Activated T-helper 1 cell treated with anti-CD3 and anti-CD28 coated beads, Interleukin-12 subunit alpha, Interleukin-12 subunit beta, Interleukin-2, Interleukin-4 antibody, amounts not matched to agents 30 ng/mL and 10 ng/mL and 1 ng/mL, durations not matched to agents 14 hours and 24 hours and 36 hours (primary cell): ENCODE measurements around the gene ZNF544. TPM values are rescaled to one million over a fixed set of nuclear protein-coding genes. Genes with fewer than 3 reads are reported as not detected.
A peak's percentile ranks its signal among the peaks of the same experiment; 100 is the strongest.
"Not testable (repeated sequence)": the region's sequence is repeated elsewhere in the genome, so short reads cannot be mapped to it uniquely, and the experiment has no call there.

Source experiments
- DNase-seq: peaks from one replicate; pipeline ENCODE4 v3.0.0; 2021; ENCODE audit warnings: low spot score
- H3K27ac Mint-ChIP-seq: one replicate; pipeline ENCODE4 v1.8.0; 2021; ENCODE audit warnings: mild to moderate bottlenecking, mixed read lengths
- H3K27me3 Mint-ChIP-seq: one replicate; pipeline ENCODE4 v1.8.0; 2022; ENCODE audit warnings: mild to moderate bottlenecking, moderate library complexity, mixed read lengths; ENCODE audit not compliant: insufficient read depth
- H3K36me3 Mint-ChIP-seq: one replicate; pipeline ENCODE4 v1.8.0; 2021; ENCODE audit warnings: low read depth, mixed read lengths
- H3K4me1 Mint-ChIP-seq: one replicate; pipeline ENCODE4 v1.8.0; 2021; ENCODE audit warnings: low read depth, mixed read lengths
- H3K4me3 Mint-ChIP-seq: one replicate; pipeline ENCODE4 v1.8.0; 2021; ENCODE audit warnings: mild to moderate bottlenecking, moderate library complexity, mixed read lengths
- H3K9me3 Mint-ChIP-seq: one replicate; pipeline ENCODE4 v1.8.0; 2021; ENCODE audit warnings: mixed read lengths
- intact Hi-C: fragments of 100-400 bp; cut with micrococcal nuclease; formaldehyde crosslinking; loops from one replicate; pipeline ENCODE4 v1.15.1; 2024
- total RNA-seq: library from RNA; stranded (reverse); gene quantifications from 2 replicates; pipeline ENCODE4 v1.2.3, GENCODE V29; 2022

The ZNF544 gene
- total RNA-seq, 1 donor from 2014 or later = 51.8 TPM

DNA sequence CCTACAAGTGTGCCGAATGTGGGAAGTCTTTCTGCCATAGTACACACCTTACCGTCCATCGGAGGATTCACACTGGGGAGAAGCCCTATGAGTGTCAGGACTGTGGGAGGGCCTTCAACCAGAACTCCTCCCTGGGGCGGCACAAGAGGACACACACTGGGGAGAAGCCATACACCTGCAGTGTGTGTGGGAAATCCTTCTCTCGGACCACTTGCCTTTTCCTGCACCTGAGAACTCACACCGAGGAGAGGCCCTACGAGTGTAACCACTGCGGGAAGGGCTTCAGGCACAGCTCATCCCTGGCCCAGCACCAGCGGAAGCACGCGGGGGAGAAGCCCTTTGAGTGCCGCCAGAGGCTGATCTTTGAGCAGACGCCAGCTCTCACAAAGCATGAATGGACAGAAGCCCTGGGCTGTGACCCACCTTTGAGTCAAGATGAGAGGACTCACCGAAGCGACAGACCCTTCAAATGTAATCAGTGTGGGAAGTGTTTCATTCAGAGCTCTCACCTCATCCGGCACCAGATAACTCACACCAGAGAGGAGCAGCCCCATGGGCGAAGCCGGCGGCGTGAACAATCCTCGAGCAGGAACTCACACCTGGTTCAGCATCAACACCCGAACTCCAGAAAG lies 66.1 kb downstream of the ZNF544 start:
- no peaks in the 10 kb centered on the region for H3K27me3 Mint-ChIP-seq
- H3K36me3 Mint-ChIP-seq = peaks cover 75% of the 10 kb centered on the region
- intact Hi-C loops = no loop called here
- no peak overlapping the region for H3K4me3 Mint-ChIP-seq
- no peaks in the 10 kb centered on the region for H3K4me1 Mint-ChIP-seq
- peaks cover 50% of the 10 kb centered on the region for H3K9me3 Mint-ChIP-seq
- no peak for DNase-seq
- H3K27ac Mint-ChIP-seq = no peak overlapping the region

DNA sequence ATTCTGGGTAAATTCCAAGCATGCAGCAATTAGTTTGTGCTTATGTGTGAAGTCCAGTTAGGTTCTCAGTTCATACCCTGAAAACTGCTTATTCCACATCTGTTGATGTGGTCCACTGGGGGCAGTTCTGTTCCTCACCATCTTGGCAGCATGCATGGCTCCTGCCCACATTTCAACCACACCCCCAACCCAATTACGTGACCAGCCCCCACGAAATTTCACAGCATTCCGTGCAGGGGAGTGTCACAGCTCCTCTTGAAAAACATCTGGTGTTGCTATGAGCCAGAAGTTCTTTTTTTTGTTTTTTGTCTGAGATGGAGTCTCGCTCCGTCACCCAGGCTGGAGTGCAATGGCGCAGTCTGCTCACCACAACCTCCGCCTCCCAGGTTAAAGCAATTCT lies 67.4 kb downstream of the ZNF544 start:
- no peaks in the 10 kb centered on the region for H3K4me1 Mint-ChIP-seq
- H3K27me3 Mint-ChIP-seq = no peaks in the 10 kb centered on the region
- intact Hi-C loops = no loop called here
- H3K27ac Mint-ChIP-seq = no peak overlapping the region
- peaks cover 78% of the 10 kb centered on the region for H3K36me3 Mint-ChIP-seq
- DNase-seq = no peak
- H3K9me3 Mint-ChIP-seq = peaks cover 58% of the 10 kb centered on the region
- H3K4me3 Mint-ChIP-seq = no peak overlapping the region

DNA sequence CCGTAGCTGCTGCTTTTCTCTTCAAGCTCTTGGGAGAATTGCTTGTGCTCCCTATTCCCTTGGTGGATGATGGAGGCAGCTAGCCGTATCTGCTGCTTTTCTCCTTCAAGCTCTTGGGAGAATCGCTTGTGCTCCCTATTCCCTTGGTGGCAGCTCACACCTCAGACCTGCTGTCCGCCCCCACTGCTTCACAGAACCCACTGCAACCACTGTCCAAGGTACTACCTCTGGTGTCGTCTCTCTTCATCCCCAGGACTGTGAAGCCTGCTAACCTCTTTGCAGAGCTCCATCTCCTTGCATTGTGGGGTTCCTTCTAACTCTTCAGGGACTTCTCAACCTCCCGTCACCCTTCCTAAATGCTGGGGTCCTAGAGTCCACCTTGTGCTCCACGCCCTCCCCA lies 71.9 kb downstream of the ZNF544 start:
- Mint-ChIP-seq H3K9me3 (peaks cover 25% of the 10 kb centered on the region), H3K4me3 (no peak overlapping the region), H3K27ac (no peak overlapping the region), H3K27me3 (no peaks in the 10 kb centered on the region), H3K36me3 (peaks cover 51% of the 10 kb centered on the region), H3K4me1 (peaks cover 12% of the 10 kb centered on the region)
- intact Hi-C loops = loop anchor here (10.0 kb wide), 2 partner anchors 296 to 1016 kb away; partner anchors contain the start of genes ZNF460 and ZNF606
- no peak for DNase-seq

DNA sequence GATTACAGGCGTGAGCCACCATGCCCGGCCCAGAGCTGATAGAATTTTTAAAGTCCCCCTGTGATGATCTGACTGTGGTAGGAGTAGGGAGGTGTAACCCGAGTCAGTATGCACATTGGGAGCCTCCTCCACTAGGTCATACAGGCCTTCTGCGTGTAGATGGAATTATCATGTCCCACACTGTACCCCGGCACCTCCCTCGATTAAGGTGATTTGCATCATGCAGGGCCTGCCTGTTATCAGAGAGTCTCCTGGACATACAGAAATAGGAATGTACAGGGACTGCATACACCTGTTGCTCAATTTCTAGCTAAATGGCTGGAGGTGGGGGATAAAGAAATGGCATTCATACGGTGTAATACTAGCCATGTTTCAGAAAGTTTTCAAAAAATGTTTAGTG lies 75.5 kb downstream of the ZNF544 start:
- peak overlapping the region; percentile 97 for H3K4me3 Mint-ChIP-seq
- H3K36me3 Mint-ChIP-seq = peaks cover 60% of the 10 kb centered on the region
- peaks cover 18% of the 10 kb centered on the region for H3K9me3 Mint-ChIP-seq
- peaks cover 40% of the 10 kb centered on the region for H3K4me1 Mint-ChIP-seq
- H3K27ac Mint-ChIP-seq = peak overlapping the region; percentile 96
- DNase-seq = no peak
- intact Hi-C loops = loop anchor here (2.0 to 10.0 kb wide), 3 partner anchors 163 to 1019 kb away; partner anchors contain the start of genes ZNF324, ZNF460 and ZNF606
- H3K27me3 Mint-ChIP-seq = no peaks in the 10 kb centered on the region

DNA sequence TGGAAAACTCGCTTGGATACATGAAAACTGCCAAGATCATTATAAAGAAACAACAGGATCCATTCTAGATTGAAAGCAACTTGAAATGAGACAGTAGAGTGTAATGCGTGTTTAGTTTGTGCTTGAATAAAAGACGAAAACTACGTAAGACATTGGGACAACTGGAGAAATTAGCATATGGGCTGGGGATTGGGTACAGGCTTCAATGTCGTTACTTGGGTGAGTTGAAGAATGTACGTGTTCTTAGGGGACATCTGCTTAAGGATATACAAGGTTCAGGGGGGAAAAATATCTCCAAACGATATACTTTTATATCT lies 76.0 kb downstream of the ZNF544 start:
- H3K9me3 Mint-ChIP-seq = peaks cover 17% of the 10 kb centered on the region
- DNase-seq = no peak
- H3K27me3 Mint-ChIP-seq = no peaks in the 10 kb centered on the region
- H3K27ac Mint-ChIP-seq = peak overlapping the region; percentile 96
- H3K4me3 Mint-ChIP-seq = peak overlapping the region; percentile 97
- peaks cover 43% of the 10 kb centered on the region for H3K4me1 Mint-ChIP-seq
- peaks cover 62% of the 10 kb centered on the region for H3K36me3 Mint-ChIP-seq
- intact Hi-C loops = loop anchor here (1.0 to 10.0 kb wide), 19 partner anchors 22 to 1020 kb away; partner anchors contain the start of genes RPS5, ZBTB45, ZNF132 and ZNF274

DNA sequence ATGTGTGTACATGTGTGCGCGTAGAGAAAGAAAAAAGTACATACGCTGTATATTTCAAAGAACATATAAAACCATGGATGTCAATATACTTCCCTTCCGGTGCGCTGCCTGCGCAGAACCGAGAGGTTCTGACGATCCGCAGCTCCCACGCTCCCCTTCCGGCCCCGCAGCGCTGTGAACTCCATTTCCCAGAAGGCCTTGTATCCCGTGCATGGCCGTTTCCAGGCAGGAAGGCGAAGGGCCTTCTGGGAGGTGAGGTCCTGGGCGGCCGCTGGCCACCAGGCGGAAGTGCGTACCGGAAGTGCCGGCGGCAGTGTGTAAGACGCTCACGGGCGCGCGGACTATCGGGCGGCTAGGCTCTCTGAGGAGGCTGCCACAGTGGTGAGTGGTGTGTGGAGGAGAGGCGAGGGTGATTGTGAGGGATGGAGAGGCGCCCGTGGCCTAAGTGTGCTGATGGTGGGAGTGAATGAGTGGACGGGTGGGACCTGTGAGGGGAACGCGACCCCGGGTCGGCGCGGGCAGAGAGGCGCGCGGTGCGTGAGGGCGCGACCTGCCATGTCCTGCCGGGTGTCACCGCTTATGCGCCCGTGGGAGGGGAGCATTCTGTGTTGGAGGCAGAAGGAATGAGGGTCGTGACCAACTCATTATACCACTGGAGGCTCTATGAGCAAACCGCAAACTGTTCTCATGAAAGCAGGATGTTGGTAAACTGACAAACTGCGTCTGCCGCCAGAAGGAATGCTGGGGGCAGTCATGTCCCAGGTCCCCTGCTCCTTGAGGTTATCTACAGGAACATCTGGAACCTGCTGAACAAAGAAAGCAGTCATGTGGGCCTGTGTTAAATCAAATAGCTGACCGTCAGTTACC lies 76.6 kb downstream of the ZNF544 start, which contains the start of gene ERVK3-1:
ERVK3-1 (plus strand) TSS at position 313 of the 867 bp plus-strand sequence. CDS start 6,792 bp downstream, outside the sequence.
- peaks cover 11% of the 10 kb centered on the region for H3K9me3 Mint-ChIP-seq
- peak within 1 kb of the TSS; percentile 97 for H3K4me3 Mint-ChIP-seq
- peaks cover 43% of the 10 kb centered on the region for H3K4me1 Mint-ChIP-seq

DNA sequence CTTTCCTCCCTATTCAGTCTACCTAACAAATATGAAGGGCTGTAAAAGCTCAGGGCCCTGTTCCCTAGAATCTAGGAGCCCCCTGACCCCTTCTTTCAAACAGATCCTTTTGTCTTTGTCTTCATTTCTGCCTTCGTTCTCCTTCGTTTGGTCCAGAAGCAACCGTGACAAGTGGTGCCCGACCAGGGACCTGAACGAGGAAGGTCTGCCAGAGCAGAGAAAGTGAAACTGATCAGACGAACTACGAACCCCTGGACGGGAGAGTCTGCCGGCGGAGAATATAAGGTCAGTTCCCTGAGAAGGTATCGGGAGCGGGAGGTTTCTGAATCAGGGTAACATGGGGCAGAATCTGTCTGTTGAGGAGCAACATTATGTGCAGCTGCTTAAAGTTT lies 77.2 kb downstream of the ZNF544 start:
- DNase-seq = no peak
- H3K27ac Mint-ChIP-seq = peak overlapping the region; percentile 96
- peak overlapping the region; percentile 97 for H3K4me3 Mint-ChIP-seq
- H3K9me3 Mint-ChIP-seq = peaks cover 8% of the 10 kb centered on the region
- no peaks in the 10 kb centered on the region for H3K27me3 Mint-ChIP-seq
- peaks cover 63% of the 10 kb centered on the region for H3K36me3 Mint-ChIP-seq
- H3K4me1 Mint-ChIP-seq = peaks cover 43% of the 10 kb centered on the region
- intact Hi-C loops = loop anchor here (1.0 to 10.0 kb wide), 19 partner anchors 20 to 1021 kb away; partner anchors contain the start of genes RPS5, ZBTB45, ZNF132 and ZNF274

More for the DNA sequence above, 76.6 kb downstream of the ZNF544 start, which contains the start of gene ERVK3-1:
- peaks cover 62% of the 10 kb centered on the region for H3K36me3 Mint-ChIP-seq
- H3K27me3 Mint-ChIP-seq = no peaks in the 10 kb centered on the region
- peak; percentile 95 for DNase-seq
- peak within 1 kb of the TSS; percentile 96 for H3K27ac Mint-ChIP-seq
- intact Hi-C loops = loop anchor here (1.0 to 10.0 kb wide), 19 partner anchors 21 to 1020 kb away; partner anchors contain the start of genes RPS5, ZBTB45, ZNF132 and ZNF274

DNA sequence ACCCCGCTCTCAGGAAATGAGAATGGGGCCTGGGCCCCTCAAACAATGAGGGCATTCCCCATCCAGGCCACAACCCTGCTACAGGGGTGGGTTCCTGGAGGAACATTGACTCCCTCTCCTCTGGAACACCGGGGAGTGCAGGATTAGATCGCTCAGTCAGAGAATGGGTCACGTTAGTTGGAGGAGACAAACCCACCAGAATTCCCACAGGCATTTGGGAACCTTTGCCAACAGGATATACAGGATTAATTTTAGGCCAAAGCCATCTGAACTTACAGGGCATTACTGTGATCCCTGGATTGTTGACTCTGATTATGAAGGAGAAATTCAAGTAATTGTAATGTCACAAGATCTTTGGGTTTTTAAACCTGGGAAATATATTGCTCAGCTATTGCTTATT lies 79.0 kb downstream of the ZNF544 start:
- no peak for DNase-seq
- H3K27me3 Mint-ChIP-seq = no peaks in the 10 kb centered on the region
- H3K36me3 Mint-ChIP-seq = peaks cover 70% of the 10 kb centered on the region
- no peak overlapping the region for H3K4me3 Mint-ChIP-seq
- no peak overlapping the region for H3K27ac Mint-ChIP-seq
- intact Hi-C loops = loop anchor here (10.0 kb wide), 2 partner anchors 303 to 1023 kb away; partner anchors contain the start of genes ZNF460 and ZNF606
- H3K9me3 Mint-ChIP-seq = peaks cover 4% of the 10 kb centered on the region
- H3K4me1 Mint-ChIP-seq = peaks cover 43% of the 10 kb centered on the region

DNA sequence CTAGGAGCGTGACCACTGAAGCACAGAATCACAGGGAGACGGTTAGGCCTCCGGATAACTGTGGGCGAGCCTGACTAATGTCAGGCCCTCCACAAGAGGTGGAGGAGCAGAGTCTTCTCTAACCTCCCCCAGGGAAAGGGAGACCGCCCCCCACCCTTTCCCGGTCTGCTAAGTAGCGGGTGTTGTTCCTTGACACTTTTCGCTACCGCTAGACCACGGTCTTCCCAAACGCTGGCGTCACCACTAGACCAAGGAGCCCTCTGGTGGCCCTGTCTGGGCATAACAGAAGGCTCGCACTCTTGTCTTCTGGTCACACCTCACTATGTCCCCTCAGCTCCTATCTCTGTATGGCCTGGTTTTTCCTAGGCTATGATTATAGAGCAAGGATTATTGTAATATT lies 82.0 kb downstream of the ZNF544 start:
- Mint-ChIP-seq H3K4me1 (peaks cover 31% of the 10 kb centered on the region), H3K36me3 (peaks cover 86% of the 10 kb centered on the region)
- DNase-seq, H3K4me3 Mint-ChIP-seq, H3K27ac Mint-ChIP-seq, H3K9me3 Mint-ChIP-seq, H3K27me3 Mint-ChIP-seq, intact Hi-C loops: not testable (repeated sequence)

DNA sequence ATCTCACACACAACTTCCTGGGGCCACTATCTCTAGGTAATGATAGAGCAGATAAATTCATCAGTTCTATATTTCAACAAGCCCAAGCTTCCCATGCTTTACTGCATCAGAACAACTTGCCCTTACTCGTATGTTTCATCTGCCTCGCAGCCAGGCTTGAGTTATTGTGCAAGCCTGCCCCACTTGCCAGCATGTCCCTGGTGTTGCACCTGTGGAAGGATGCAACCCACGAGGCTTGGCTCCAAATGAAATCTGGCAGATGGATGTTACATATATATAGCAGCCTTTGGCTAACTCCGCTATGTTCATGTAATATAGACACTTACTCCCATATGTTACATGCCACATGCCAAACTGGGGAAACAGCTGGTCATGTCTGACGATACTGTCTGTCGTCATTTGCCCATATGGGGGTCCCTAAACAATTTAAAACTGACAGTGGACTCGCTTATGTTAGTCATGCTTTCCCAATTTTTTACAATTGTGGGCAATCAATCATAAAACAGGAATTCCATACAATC lies 82.7 kb downstream of the ZNF544 start:
- H3K27ac Mint-ChIP-seq = no peak overlapping the region
- H3K27me3 Mint-ChIP-seq = no peaks in the 10 kb centered on the region
- no peak overlapping the region for H3K4me3 Mint-ChIP-seq
- peaks cover 25% of the 10 kb centered on the region for H3K4me1 Mint-ChIP-seq
- DNase-seq = no peak
- peaks cover 86% of the 10 kb centered on the region for H3K36me3 Mint-ChIP-seq
- intact Hi-C loops = no loop called here
- peaks cover 4% of the 10 kb centered on the region for H3K9me3 Mint-ChIP-seq
